ENCODE data around the gene CCDC116.

The CCDC116 gene

GRCh38 chr22:21631025-21631424, 1.5 kb upstream of the CCDC116 start:
- TF ChIP-seq TAF1 (IDR thresholded peaks at IDR 0.05; ENCODE audit: low read depth), result no peak

GRCh38 chr22:21632931-21633330, 371 bp downstream of the CCDC116 start:
- TF ChIP-seq USF1 (IDR thresholded peaks at IDR 0.05) (no peak), NFIC (IDR thresholded peaks at IDR 0.05) (no peak), RAD21 (IDR thresholded peaks at IDR 0.05; ENCODE audit: low read depth) (no peak), CEBPB (IDR thresholded peaks at IDR 0.05) (no peak), YY1 (IDR thresholded peaks at IDR 0.05; ENCODE audit: low read depth) (no peak), ZBTB7A (IDR thresholded peaks at IDR 0.05; ENCODE audit: low read depth) (no peak), REST (IDR thresholded peaks at IDR 0.05; ENCODE audit: low read depth) (no peak), EP300 (IDR thresholded peaks at IDR 0.05; ENCODE audit: borderline replicate concordance) (no peak), FOXM1 (IDR thresholded peaks at IDR 0.05; ENCODE audit: borderline replicate concordance, low read depth) (no peak), TAF1 (IDR thresholded peaks at IDR 0.05; ENCODE audit: low read depth) (no peak), TCF12 (IDR thresholded peaks at IDR 0.05; ENCODE audit: low read depth) (no peak), TEAD4 (IDR thresholded peaks at IDR 0.05) (no peak), CREB1 (IDR thresholded peaks at IDR 0.05; ENCODE audit: low read depth) (no peak)

- no peak for TF ChIP-seq MAX (IDR thresholded peaks at IDR 0.05)
- TF ChIP-seq FOXM1 (IDR thresholded peaks at IDR 0.05; ENCODE audit: borderline replicate concordance, low read depth), result no peak
- no peak for TF ChIP-seq REST (IDR thresholded peaks at IDR 0.05; ENCODE audit: low read depth)
- no peak for TF ChIP-seq CREB1 (IDR thresholded peaks at IDR 0.05; ENCODE audit: low read depth)
- TF ChIP-seq EP300 (IDR thresholded peaks at IDR 0.05; ENCODE audit: borderline replicate concordance), result no peak
- no peak for TF ChIP-seq EGR1 (IDR thresholded peaks at IDR 0.05)
- TF ChIP-seq TAF1 (IDR thresholded peaks at IDR 0.05; ENCODE audit: low read depth), result no peak
- no peak for TF ChIP-seq NFIC (IDR thresholded peaks at IDR 0.05)
- no peak for TF ChIP-seq RAD21 (IDR thresholded peaks at IDR 0.05; ENCODE audit: low read depth)
- no peak for TF ChIP-seq TEAD4 (IDR thresholded peaks at IDR 0.05)
- TF ChIP-seq USF1 (IDR thresholded peaks at IDR 0.05), result no peak
- TF ChIP-seq YY1 (IDR thresholded peaks at IDR 0.05; ENCODE audit: low read depth), result no peak
- TF ChIP-seq ZBTB7A (IDR thresholded peaks at IDR 0.05; ENCODE audit: low read depth), result no peak
- no peak for TF ChIP-seq TCF12 (IDR thresholded peaks at IDR 0.05; ENCODE audit: low read depth)
- no peak for TF ChIP-seq CEBPB (IDR thresholded peaks at IDR 0.05)
Observed at GRCh38 chr22:21633481-21633880, 921 bp downstream of the CCDC116 start.

- TF ChIP-seq FOXM1 (IDR thresholded peaks at IDR 0.05; ENCODE audit: borderline replicate concordance, low read depth), result no peak
- no peak for TF ChIP-seq USF1 (IDR thresholded peaks at IDR 0.05)
- no peak for TF ChIP-seq RAD21 (IDR thresholded peaks at IDR 0.05; ENCODE audit: low read depth)
- TF ChIP-seq REST (IDR thresholded peaks at IDR 0.05; ENCODE audit: low read depth), result no peak
- TF ChIP-seq NFIC (IDR thresholded peaks at IDR 0.05), result no peak
- no peak for TF ChIP-seq CREB1 (IDR thresholded peaks at IDR 0.05; ENCODE audit: low read depth)
- TF ChIP-seq EGR1 (IDR thresholded peaks at IDR 0.05), result no peak
- no peak for TF ChIP-seq YY1 (IDR thresholded peaks at IDR 0.05; ENCODE audit: low read depth)
- TF ChIP-seq EP300 (IDR thresholded peaks at IDR 0.05; ENCODE audit: borderline replicate concordance), result no peak
Observed at GRCh38 chr22:21634081-21634480, 1.5 kb downstream of the CCDC116 start.

GRCh38 chr22:21634844-21635243, 2.3 kb downstream of the CCDC116 start:
- TF ChIP-seq EP300 (IDR thresholded peaks at IDR 0.05; ENCODE audit: borderline replicate concordance), result no peak

Data from Ishikawa (cell line).